Peyer's patch (tissue), 4 donors: ENCODE measurements around the gene CEL. TPM values are rescaled to one million over a fixed set of nuclear protein-coding genes. Genes with fewer than 3 reads are reported as not detected.
"Not testable (repeated sequence)": the region's sequence is repeated elsewhere in the genome, so short reads cannot be mapped to it uniquely, and the experiment has no call there.

Source experiments
- DNase-seq, 3 donors: peaks; one replicate each; pipeline ENCODE4 v3.0.0-alpha.2; 2017 to 2019
- H3K27ac ChIP-seq, 4 donors: fragments of 200-600 bp; sonication (generic); one replicate each; pipeline ENCODE4 v1.5.1; 2016 to 2019
- H3K27me3 ChIP-seq, 2 donors: fragments of 200-600 bp; sonication (generic); one replicate each; pipeline ENCODE4 v1.5.1; 2019
- H3K36me3 ChIP-seq, 3 donors: fragments of 200-600 bp; sonication (generic); one replicate each; pipeline ENCODE4 v1.5.1; 2016 to 2019
- H3K4me1 ChIP-seq, 4 donors: fragments of 200-600 bp; sonication (generic); one replicate each; pipeline ENCODE4 v1.5.1; 2016 to 2019
- H3K4me3 ChIP-seq, 4 donors: fragments of 200-600 bp; sonication (generic); 1 replicate in 3 of 4; 2 replicates in 1 of 4; pipeline ENCODE4 v1.5.1; 2016 to 2019; ENCODE audit warnings: mild to moderate bottlenecking in 1 of 4
- H3K9me3 ChIP-seq, 4 donors: fragments of 200-600 bp; sonication (generic); one replicate each; pipeline ENCODE4 v1.5.1; 2016 to 2019; ENCODE audit warnings: mild to moderate bottlenecking in 1 of 4
- POLR2A ChIP-seq, 2 donors: fragments of 450-650 bp; IDR thresholded peaks; one replicate each; pipeline ENCODE4 v1.5.1; 2017; ENCODE audit warnings: antibody characterized with exemption in 2 of 2, mild to moderate bottlenecking in 2 of 2, moderate library complexity in 2 of 2
- total RNA-seq, 4 donors: library from RNA; depleted of rRNA; stranded (reverse); fragments of >200 nt; gene quantifications; one replicate each; pipeline ENCODE4 v1.1.0, GENCODE V29; 2016
- TF ChIP-seq, protein P1 (sequence below), 6 experiments: fragments of 450-650 bp in 4 of 6; fragments of 200-600 bp in 2 of 6; sonication (generic) in 1 of 6; IDR thresholded peaks; one replicate each; pipeline ENCODE4 v1.5.1; 2017 to 2019; ENCODE audit warnings: antibody characterized with exemption in 6 of 6, mild to moderate bottlenecking in 3 of 6, moderate library complexity in 1 of 6

CEL gene
- total RNA-seq, 4 donors from 2014 or later: 1.6 to 9.1 (median 5.8) TPM

DNA sequence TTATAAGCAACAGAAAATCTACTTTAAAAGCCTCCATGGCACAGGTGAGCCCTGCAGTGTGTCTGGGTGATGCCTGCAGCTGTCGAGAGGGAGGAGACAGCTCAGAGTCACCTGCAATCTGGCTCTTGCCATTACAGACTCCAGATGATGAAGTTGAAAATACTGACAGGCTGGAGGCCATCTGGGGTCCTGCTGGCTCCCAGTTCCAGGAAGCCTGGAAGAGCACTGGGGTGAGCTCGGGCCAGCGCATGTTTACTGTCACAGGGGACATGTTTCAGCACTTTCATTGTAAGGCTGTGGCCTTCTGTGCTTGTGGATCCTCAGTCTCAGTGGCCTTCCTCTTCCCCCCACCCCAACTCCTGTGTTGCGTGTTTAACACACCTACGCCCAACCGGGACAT is 28.4 kb downstream of the CEL start:
- no peaks in the 10 kb centered on the region for H3K9me3 ChIP-seq
- no peaks in the 10 kb centered on the region for H3K4me1 ChIP-seq
- no peak overlapping the region for H3K27ac ChIP-seq
- no peaks in the 10 kb centered on the region for H3K36me3 ChIP-seq
- no peak for DNase-seq
- H3K4me3 ChIP-seq: no peak overlapping the region
- no peaks in the 10 kb centered on the region for H3K27me3 ChIP-seq
- TF ChIP-seq, protein P1, sequence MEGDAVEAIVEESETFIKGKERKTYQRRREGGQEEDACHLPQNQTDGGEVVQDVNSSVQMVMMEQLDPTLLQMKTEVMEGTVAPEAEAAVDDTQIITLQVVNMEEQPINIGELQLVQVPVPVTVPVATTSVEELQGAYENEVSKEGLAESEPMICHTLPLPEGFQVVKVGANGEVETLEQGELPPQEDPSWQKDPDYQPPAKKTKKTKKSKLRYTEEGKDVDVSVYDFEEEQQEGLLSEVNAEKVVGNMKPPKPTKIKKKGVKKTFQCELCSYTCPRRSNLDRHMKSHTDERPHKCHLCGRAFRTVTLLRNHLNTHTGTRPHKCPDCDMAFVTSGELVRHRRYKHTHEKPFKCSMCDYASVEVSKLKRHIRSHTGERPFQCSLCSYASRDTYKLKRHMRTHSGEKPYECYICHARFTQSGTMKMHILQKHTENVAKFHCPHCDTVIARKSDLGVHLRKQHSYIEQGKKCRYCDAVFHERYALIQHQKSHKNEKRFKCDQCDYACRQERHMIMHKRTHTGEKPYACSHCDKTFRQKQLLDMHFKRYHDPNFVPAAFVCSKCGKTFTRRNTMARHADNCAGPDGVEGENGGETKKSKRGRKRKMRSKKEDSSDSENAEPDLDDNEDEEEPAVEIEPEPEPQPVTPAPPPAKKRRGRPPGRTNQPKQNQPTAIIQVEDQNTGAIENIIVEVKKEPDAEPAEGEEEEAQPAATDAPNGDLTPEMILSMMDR (IDR thresholded peaks at IDR 0.05): no peak
- TF ChIP-seq POLR2A (IDR thresholded peaks at IDR 0.05): no peak

DNA sequence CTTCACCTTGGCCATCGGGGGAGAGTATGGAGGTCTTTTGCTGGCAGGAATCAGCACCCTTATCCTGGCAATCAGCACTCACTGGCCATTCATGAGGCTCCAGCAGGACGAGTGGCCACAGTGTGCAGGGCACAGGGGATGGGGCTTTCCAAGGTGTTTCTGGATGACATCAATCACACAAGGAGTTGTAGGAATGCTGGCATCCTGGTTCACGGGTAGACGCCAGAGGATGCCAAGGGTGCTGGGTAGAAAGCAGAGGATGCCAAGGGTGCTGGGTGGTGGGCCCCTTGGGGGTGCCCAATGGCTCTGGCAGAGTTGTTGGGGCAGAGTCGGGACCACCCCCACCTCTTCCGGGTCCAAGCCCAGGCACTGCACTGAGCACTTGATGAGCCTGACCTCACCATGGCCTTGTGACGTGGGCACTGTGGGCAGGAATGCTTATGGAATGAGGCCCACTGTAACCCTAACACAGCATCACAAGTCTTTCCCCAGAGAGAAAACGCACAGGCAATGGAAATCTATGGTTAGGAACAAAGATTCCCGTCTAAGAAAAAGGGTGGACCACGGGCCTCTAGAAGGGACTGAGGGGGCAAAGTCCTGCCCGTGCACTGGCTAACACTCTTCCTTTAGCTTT is 29.1 kb downstream of the CEL start:
- H3K4me3 ChIP-seq: no peak overlapping the region
- no peak for DNase-seq
- no peaks in the 10 kb centered on the region for H3K9me3 ChIP-seq
- no peaks in the 10 kb centered on the region for H3K4me1 ChIP-seq
- H3K27me3 ChIP-seq: no peaks in the 10 kb centered on the region
- TF ChIP-seq, protein P1 (IDR thresholded peaks at IDR 0.05): no peak
- no peak for TF ChIP-seq POLR2A (IDR thresholded peaks at IDR 0.05)
- no peak overlapping the region for H3K27ac ChIP-seq
- no peaks in the 10 kb centered on the region for H3K36me3 ChIP-seq

DNA sequence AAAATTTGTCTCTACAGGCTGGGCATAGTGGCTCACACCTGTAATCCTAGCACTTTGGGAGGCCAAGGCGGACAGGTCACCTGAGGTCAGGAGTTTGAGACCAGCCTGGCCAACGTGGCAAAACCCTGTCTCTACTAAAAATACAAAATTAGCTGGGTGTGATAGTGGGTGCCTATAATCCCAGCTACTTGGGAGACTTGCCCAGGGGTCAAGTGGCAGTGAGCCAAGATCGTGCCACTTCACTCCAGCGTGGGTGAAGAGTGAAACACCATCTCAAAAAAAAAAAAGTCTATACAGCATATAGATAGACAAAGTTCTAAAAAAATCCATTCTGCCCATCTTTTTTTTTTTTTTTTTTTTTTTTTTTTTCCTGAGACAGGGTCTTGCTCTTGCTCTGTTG is 32.6 kb downstream of the CEL start:
- not testable (repeated sequence) for H3K27me3 ChIP-seq, DNase-seq, H3K4me1 ChIP-seq, H3K4me3 ChIP-seq, H3K9me3 ChIP-seq, H3K27ac ChIP-seq
- peaks cover 0 to 32% (median 2%) of the 10 kb centered on the region in 3 donors for H3K36me3 ChIP-seq

DNA sequence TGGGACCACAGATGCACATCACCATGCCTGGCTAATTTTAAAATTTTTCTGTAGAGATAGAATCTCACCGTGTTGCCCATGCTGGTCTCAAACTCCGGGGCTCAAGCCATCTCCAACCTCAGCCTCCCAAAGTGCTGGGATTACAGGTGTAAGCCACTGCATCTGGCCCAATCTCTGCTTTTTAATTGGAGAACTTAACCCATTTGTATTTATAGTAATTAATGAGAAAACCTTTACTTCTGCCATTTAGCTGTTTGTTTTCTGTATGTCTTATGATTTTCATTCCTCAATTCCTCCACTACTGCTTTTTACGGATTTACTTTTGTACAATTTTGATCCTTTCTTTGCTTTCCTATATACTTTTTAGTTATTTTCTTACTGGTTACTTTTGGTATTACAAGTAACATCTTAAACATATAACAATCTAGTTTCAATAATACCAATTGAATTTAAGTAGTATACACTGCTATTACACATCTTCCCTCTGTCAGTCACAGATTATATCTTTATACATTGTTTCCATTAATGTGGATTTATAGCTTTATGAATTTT is 33.1 kb downstream of the CEL start:
- DNase-seq: no peak
- H3K27ac ChIP-seq: no peak overlapping the region
- TF ChIP-seq POLR2A (IDR thresholded peaks at IDR 0.05): no peak
- TF ChIP-seq, protein P1 (IDR thresholded peaks at IDR 0.05): peak in 1 of 6 experiments; percentile 12
- H3K36me3 ChIP-seq: peaks cover 0 to 38% (median 2%) of the 10 kb centered on the region in 3 donors
- H3K9me3 ChIP-seq: peaks cover 0 to 4% (median 0%) of the 10 kb centered on the region in 4 donors
- no peaks in the 10 kb centered on the region for H3K4me1 ChIP-seq
- no peaks in the 10 kb centered on the region for H3K27me3 ChIP-seq
- H3K4me3 ChIP-seq: no peak overlapping the region

DNA sequence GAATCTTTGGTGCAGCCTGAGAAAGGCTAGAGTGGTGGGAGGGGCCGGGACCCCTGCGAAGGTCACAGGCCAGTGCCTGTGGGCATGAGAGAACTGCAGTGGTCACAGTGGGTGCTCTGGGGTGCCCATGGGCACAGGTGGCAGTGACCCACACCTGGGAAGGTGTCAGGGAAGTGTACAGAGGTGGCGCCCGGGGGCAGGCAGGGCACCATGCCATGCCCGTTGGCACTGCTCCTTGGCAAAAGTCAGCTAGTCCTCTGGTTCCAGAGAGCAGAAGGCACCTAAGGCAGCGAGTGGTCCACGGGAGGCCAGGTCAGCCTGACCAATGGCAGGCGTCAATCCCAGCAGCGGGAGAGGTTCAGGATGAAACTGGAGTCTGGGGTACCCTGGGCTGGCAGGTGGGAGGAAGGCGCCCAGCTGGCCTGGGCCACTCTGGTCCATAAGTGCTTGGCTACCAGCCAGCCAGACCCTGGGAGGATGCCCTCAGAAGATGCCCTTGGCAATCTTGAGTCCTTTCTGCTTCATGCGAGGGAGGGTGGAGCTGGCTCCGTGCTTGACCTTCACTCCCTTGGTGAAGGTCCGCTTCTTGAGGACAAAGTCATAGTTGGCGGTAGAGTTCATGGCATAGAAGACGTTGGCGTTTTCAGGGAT is 36.4 kb downstream of the CEL start:
- Histone ChIP-seq H3K27me3 (no peaks in the 10 kb centered on the region), H3K4me3 (no peak overlapping the region), H3K27ac (no peak overlapping the region), H3K4me1 (peaks cover 0 to under 1% (median 0%) of the 10 kb centered on the region in 4 donors), H3K36me3 (peaks cover 0 to 70% (median 2%) of the 10 kb centered on the region in 3 donors), H3K9me3 (peaks cover 0 to 4% (median 0%) of the 10 kb centered on the region in 4 donors)
- DNase-seq: peak in 2 of 3 donors; percentile 44 to 48
- no peak for TF ChIP-seq POLR2A (IDR thresholded peaks at IDR 0.05)
- TF ChIP-seq, protein P1 (IDR thresholded peaks at IDR 0.05): no peak

DNA sequence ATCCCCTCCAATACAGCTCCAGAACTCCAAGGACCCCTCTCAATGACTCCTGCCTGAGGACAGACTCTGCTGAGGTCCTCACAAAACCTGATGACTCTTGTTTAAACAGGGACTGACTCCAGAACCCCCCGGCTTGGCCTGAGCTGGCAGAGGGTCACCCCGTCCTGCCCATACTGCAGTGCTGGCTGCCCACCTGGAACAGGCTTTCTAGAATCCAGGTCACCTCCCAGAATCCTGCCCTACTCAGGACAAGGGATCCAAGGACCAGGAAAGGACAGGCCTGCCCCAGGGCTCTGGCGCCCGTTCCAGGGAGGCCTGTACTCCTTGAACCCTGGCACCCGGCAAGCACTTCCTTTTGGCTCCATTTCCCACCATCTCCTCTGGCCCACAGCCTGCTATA is 37.1 kb downstream of the CEL start:
- H3K27me3 ChIP-seq: no peaks in the 10 kb centered on the region
- DNase-seq: peak in 1 of 3 donors; percentile 44
- H3K27ac ChIP-seq: no peak overlapping the region
- no peak for TF ChIP-seq POLR2A (IDR thresholded peaks at IDR 0.05)
- TF ChIP-seq, protein P1 (IDR thresholded peaks at IDR 0.05): no peak
- peaks cover 0 to 75% (median 2%) of the 10 kb centered on the region in 3 donors for H3K36me3 ChIP-seq
- no peak overlapping the region for H3K4me3 ChIP-seq
- H3K9me3 ChIP-seq: peaks cover 0 to 4% (median 0%) of the 10 kb centered on the region in 4 donors
- peaks cover 0 to 7% (median 0%) of the 10 kb centered on the region in 4 donors for H3K4me1 ChIP-seq
